ENCODE measurements around the gene TRH.

DNA sequence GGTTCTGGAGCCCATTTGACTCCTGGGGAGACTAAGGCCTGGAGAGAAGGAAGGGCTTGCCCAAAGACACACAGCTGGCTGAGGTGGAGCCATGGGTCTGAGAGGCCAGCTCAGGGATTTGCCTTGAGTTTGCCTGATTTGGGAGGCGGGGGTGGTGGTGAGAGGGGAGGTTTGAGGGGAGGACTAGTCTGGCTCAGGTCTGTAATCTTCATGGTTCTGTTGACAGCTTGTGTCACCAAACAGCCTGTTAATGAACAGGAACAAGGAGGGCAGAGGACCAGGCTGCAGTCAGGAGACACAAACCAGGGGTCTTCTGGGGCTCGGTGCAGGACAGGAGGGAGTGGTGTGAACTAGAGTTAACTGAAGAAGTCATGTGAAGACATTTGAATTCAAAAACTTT is 3.6 kb downstream of the TRH start:
- no peak for TF ChIP-seq CTCF (conservative IDR thresholded peaks at IDR 0.05; ENCODE audit: low read depth, low read length)
- no peak for TF ChIP-seq MXI1 (IDR thresholded peaks at IDR 0.05; ENCODE audit: borderline replicate concordance, low read depth, low read length)
- TF ChIP-seq POLR2A (IDR thresholded peaks at IDR 0.05; ENCODE audit: low read depth, low read length) = no peak
- no peak for TF ChIP-seq MAFK (IDR thresholded peaks at IDR 0.05; ENCODE audit: low read depth, low read length)
